HCT116 (cell line): ENCODE measurements around the gene ANTKMT. TPM values are rescaled to one million over a fixed set of nuclear protein-coding genes. Genes with fewer than 3 reads are reported as not detected.

Experiments
- ATAC-seq: fragments of 200-7000 bp; cut with Tn5 transposase; 2 replicates; pipeline ENCODE4 v1.9.1; 2020; ENCODE audit warnings: mild to moderate bottlenecking, moderate library complexity
- BruUV-seq: library from RNA; stranded (reverse); fragments of 400-500 nt; replicated peaks from 2 replicates; lab custom pipeline; 2021; lab: Mats Ljungman, UMichigan
- CTCF ChIA-PET: fragments of 300-600 bp; sonication (Branson Sonifier 250); formaldehyde crosslinking; loops from one replicate; lab custom pipeline; 2021; ENCODE audit warnings: antibody characterized with exemption; lab: Charles Lee
- POLR2A ChIA-PET: fragments of 300-600, 350-600 bp; sonication (Branson Sonifier 250); formaldehyde crosslinking; loops from one replicate; lab custom pipeline; 2021; ENCODE audit warnings: antibody characterized with exemption; lab: Charles Lee
- RAD21 ChIA-PET, 2 experiments: fragments of 300-600 bp; sonication (Branson Sonifier 250); formaldehyde crosslinking; loops; one replicate each; lab custom pipeline; 2023; ENCODE audit warnings: low total read pairs in 2 of 2; ENCODE audit not compliant: uncharacterized antibody in 2 of 2, unreplicated experiment in 2 of 2, low non-redundant PET in 1 of 2; lab: Charles Lee
- DNase-seq: peaks from one replicate; pipeline ENCODE4 v3.0.0-alpha.2; 2010; ENCODE audit warnings: low read depth, low spot score
- H2AFZ ChIP-seq: fragments of 200-600 bp; shearing (Covaris generic), sonication (generic); 2 replicates; pipeline ENCODE4 v1.6.1; 2017; ENCODE audit warnings: low read depth, mixed run types, mixed read lengths, antibody characterized with exemption, low read length; ENCODE audit not compliant: poor library complexity, severe bottlenecking
- H3K27ac ChIP-seq: 2 replicates; pipeline ENCODE4 v1.5.1; 2012; ENCODE audit warnings: low read depth, low read length
- H3K27me3 ChIP-seq: fragments of 200-600 bp; sonication (generic); 2 replicates; pipeline ENCODE4 v1.6.1; 2016; ENCODE audit warnings: mixed run types, low read length, mixed read lengths; ENCODE audit not compliant: insufficient read depth
- H3K36me3 ChIP-seq, 2 experiments: fragments of 200-500 bp in 1 of 2; fragments of 200-600 bp in 1 of 2; sonication (Bioruptor generic) in 1 of 2; sonication (generic) in 1 of 2; 2 replicates each; pipeline versions ENCODE4 v1.5.1 to v1.6.1; 2014 to 2016; ENCODE audit warnings: low read length in 2 of 2, inconsistent platforms in 1 of 2, mixed read lengths in 1 of 2, mixed run types in 1 of 2; ENCODE audit not compliant: insufficient read depth in 2 of 2, control insufficient read depth in 1 of 2
- H3K4me1 ChIP-seq, 2 experiments: fragments of 200-600 bp in 1 of 2; sonication (generic) in 1 of 2; 2 replicates each; pipeline versions ENCODE4 v1.5.1 to v1.6.1; 2012 to 2017; ENCODE audit warnings: low read length in 2 of 2, inconsistent platforms in 1 of 2, mild to moderate bottlenecking in 1 of 2, mixed read lengths in 1 of 2, mixed run types in 1 of 2, moderate library complexity in 1 of 2; ENCODE audit not compliant: insufficient read depth in 2 of 2, control insufficient read depth in 1 of 2
- H3K4me2 ChIP-seq: fragments of 200-600 bp; sonication (generic); 2 replicates; pipeline ENCODE4 v1.6.1; 2017; ENCODE audit warnings: mixed run types, low read length, mixed read lengths
- H3K4me3 ChIP-seq, 2 experiments: fragments of 200-600 bp in 1 of 2; sonication (generic) in 1 of 2; replicated peaks in 1 of 2; 2 replicates each; pipeline ENCODE4 v1.5.1; 2011 to 2016; ENCODE audit warnings: low read length in 2 of 2, control low read depth in 1 of 2, low read depth in 1 of 2, mild to moderate bottlenecking in 1 of 2, mixed read lengths in 1 of 2, mixed run types in 1 of 2
- H3K79me2 ChIP-seq: fragments of 200-600 bp; sonication (generic); 2 replicates; pipeline ENCODE4 v1.6.1; 2017; ENCODE audit warnings: mild to moderate bottlenecking, mixed run types, low read length, moderate library complexity, mixed read lengths; ENCODE audit not compliant: insufficient read depth
- H3K9ac ChIP-seq: fragments of 200-600 bp; sonication (generic); 2 replicates; pipeline ENCODE4 v1.6.1; 2016; ENCODE audit warnings: low read length, mixed read lengths
- H3K9me2 ChIP-seq: fragments of 200-600 bp; sonication (generic), shearing (Covaris generic); 2 replicates; pipeline ENCODE4 v1.6.1; 2017; ENCODE audit warnings: mixed run types, mild to moderate bottlenecking, moderate library complexity; ENCODE audit not compliant: insufficient read depth
- H3K9me3 ChIP-seq, 2 experiments: fragments of 200-500 bp in 1 of 2; fragments of 200-600 bp in 1 of 2; sonication (Bioruptor generic) in 1 of 2; sonication (generic) in 1 of 2; 2 replicates each; pipeline ENCODE4 v1.6.1; 2014 to 2017; ENCODE audit warnings: low read length in 2 of 2, mixed read lengths in 2 of 2, inconsistent platforms in 1 of 2, low read depth in 1 of 2, mild to moderate bottlenecking in 1 of 2, mixed run types in 1 of 2, moderate library complexity in 1 of 2; ENCODE audit not compliant: control insufficient read depth in 1 of 2, insufficient read depth in 1 of 2
- H4K20me1 ChIP-seq: fragments of 200-600 bp; sonication (generic), shearing (Covaris generic); 2 replicates; pipeline ENCODE4 v1.6.1; 2017; ENCODE audit warnings: mixed run types, mild to moderate bottlenecking, moderate library complexity; ENCODE audit not compliant: insufficient read depth
- CEBPB ChIP-seq: IDR thresholded peaks from 2 replicates; pipeline ENCODE4 v1.6.1; 2012; ENCODE audit warnings: low read depth
- EGR1 ChIP-seq: IDR thresholded peaks from 2 replicates; pipeline ENCODE4 v1.6.1; 2012; ENCODE audit warnings: low read depth
- ELF1 ChIP-seq: IDR thresholded peaks from 2 replicates; pipeline ENCODE4 v1.6.1; 2012; ENCODE audit warnings: low read depth, borderline replicate concordance
- EZH2phosphoT487 ChIP-seq: fragments of 200-600 bp; IDR thresholded peaks from 2 replicates; pipeline ENCODE4 v1.6.1; 2018; ENCODE audit warnings: antibody characterized with exemption, borderline replicate concordance
- FOSL1 ChIP-seq: IDR thresholded peaks from 2 replicates; pipeline ENCODE4 v1.6.1; 2012; ENCODE audit warnings: low read depth
- RAD21 ChIP-seq: IDR thresholded peaks from 2 replicates; pipeline ENCODE4 v1.6.1; 2012; ENCODE audit warnings: low read depth, mild to moderate bottlenecking
- SRF ChIP-seq: IDR thresholded peaks from 2 replicates; pipeline ENCODE4 v1.6.1; 2012; ENCODE audit warnings: low read depth
- ZFX ChIP-seq: fragments of 450-650 bp; IDR thresholded peaks from 2 replicates; pipeline ENCODE4 v1.6.1; 2017
- intact Hi-C: fragments of 100-400 bp; cut with micrococcal nuclease; formaldehyde crosslinking; loops from 2 replicates; pipeline ENCODE4 v1.10.0; 2022
- total RNA-seq: library from RNA; stranded (reverse); gene quantifications from one replicate; pipeline ENCODE4 v1.2.1, GENCODE V29; 2021; ENCODE audit not compliant: unreplicated experiment
- TF ChIP-seq, protein P1 (sequence below): IDR thresholded peaks from 2 replicates; pipeline ENCODE4 v1.6.1; 2012
- TF ChIP-seq, protein P2 (sequence below): IDR thresholded peaks from 2 replicates; pipeline ENCODE4 v1.6.1; 2012; ENCODE audit warnings: low read depth

Gene ANTKMT
- total RNA-seq, 1 experiment from 2014 or later = 65.4 TPM

DNA sequence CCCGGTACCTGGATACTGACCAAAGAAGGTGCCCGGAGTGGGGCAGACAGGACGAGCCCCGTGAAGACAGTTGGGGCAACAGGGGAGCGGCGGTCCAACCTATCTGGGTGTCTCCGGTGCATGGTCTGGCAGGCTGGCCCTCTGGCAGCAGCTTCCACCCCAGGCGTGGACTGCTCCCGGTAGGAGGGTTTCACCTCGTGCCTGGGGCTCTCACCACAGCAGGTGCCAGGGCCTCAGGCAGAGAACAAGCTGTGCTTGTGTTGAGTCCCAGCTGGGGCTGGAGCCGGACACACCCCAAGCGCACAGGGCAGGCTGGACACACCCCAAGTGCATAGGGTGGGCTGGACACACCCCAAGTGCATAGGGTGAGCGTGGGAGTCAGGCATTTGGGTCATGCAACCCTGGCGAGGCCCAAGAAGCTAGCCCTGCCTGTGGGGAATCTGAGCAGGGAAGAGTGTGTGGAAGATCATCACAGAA is 13.8 kb upstream of the ANTKMT start:
- RAD21 ChIA-PET = no interaction called here
- no TSS peak for BruUV-seq
- intact Hi-C loops = no loop called here
- Histone ChIP-seq H3K9me2 (no peaks in the 10 kb centered on the region), H3K27ac (peak overlapping the region; percentile 18; the same call in 1 of the 2 replicates), H3K27me3 (no peaks in the 10 kb centered on the region), H3K4me2 (no peak overlapping the region), H3K9ac (no peak overlapping the region), H3K79me2 (peaks cover 30% of the 10 kb centered on the region), H4K20me1 (no peaks in the 10 kb centered on the region), H2AFZ (no peak overlapping the region), H3K4me1 (peaks cover 3 to 40% of the 10 kb centered on the region in 2 experiments), H3K4me3 (no peak overlapping the region), H3K9me3 (no peaks in the 10 kb centered on the region), H3K36me3 (no peaks in the 10 kb centered on the region; a peak in 2 of 4 replicates)
- CTCF ChIA-PET = no interaction called here
- POLR2A ChIA-PET = interaction anchor here (1.4 to 1.7 kb wide), 2 partner anchors 13 to 81 kb away, joined by 4 to 7 read pairs; partner anchors contain the start of genes CHTF18 and RPUSD1
- no peak for ATAC-seq
- DNase-seq = no peak
- TF ChIP-seq ELF1 (no peak), EGR1 (no peak), ZFX (no peak), FOSL1 (no peak), CEBPB (no peak), EZH2phosphoT487 (no peak), SRF (no peak), RAD21 (no peak)
- TF ChIP-seq, protein P1, sequence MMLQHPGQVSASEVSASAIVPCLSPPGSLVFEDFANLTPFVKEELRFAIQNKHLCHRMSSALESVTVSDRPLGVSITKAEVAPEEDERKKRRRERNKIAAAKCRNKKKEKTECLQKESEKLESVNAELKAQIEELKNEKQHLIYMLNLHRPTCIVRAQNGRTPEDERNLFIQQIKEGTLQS = no peak
- TF ChIP-seq, protein P2, sequence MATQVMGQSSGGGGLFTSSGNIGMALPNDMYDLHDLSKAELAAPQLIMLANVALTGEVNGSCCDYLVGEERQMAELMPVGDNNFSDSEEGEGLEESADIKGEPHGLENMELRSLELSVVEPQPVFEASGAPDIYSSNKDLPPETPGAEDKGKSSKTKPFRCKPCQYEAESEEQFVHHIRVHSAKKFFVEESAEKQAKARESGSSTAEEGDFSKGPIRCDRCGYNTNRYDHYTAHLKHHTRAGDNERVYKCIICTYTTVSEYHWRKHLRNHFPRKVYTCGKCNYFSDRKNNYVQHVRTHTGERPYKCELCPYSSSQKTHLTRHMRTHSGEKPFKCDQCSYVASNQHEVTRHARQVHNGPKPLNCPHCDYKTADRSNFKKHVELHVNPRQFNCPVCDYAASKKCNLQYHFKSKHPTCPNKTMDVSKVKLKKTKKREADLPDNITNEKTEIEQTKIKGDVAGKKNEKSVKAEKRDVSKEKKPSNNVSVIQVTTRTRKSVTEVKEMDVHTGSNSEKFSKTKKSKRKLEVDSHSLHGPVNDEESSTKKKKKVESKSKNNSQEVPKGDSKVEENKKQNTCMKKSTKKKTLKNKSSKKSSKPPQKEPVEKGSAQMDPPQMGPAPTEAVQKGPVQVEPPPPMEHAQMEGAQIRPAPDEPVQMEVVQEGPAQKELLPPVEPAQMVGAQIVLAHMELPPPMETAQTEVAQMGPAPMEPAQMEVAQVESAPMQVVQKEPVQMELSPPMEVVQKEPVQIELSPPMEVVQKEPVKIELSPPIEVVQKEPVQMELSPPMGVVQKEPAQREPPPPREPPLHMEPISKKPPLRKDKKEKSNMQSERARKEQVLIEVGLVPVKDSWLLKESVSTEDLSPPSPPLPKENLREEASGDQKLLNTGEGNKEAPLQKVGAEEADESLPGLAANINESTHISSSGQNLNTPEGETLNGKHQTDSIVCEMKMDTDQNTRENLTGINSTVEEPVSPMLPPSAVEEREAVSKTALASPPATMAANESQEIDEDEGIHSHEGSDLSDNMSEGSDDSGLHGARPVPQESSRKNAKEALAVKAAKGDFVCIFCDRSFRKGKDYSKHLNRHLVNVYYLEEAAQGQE = no peak
